Astrocyte of the cerebellum (primary cell): ENCODE measurements around the gene KCND3.
A peak's percentile ranks its signal among the peaks of the same experiment; 100 is the strongest.

ENCODE experiments used
- DNase-seq: peaks from one replicate; pipeline ENCODE4 v3.0.0-alpha.2; 2011; ENCODE audit warnings: low read depth
- H3K4me3 ChIP-seq: 2 replicates; pipeline ENCODE4 v1.5.1; 2011; ENCODE audit warnings: mild to moderate bottlenecking, low read depth, low read length, moderate library complexity
- CTCF ChIP-seq: IDR thresholded peaks from 2 replicates; pipeline ENCODE4 v1.5.1; 2012; ENCODE audit warnings: low read length, low read depth, moderate library complexity, mild to moderate bottlenecking; ENCODE audit errors: missing control alignments
- in situ Hi-C: cut with HindIII; loops from 2 replicates; pipeline ENCODE4 v1.10.0; 2017; ENCODE audit warnings: low sequenced_read_pairs

The KCND3 gene

DNA sequence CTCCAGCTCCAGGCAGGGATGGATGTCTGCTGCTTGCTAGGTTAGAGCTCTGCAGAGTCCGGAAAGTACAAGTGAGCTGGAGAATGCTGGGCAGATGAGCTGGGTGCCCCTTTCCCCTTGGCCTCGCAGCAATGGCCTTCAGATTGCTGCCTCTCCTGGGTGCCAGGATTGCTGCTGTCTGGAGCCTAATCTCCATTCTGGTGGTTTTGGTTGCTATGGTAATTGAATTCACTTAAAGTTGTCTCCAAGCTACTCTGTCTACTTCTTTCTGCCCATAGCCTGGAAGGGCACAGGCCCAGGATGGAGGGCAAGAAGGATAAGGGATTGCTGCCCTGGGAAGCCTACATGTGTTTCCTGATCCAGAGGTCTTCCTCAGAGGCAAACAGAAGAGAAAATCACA is 14.6 kb upstream of the KCND3 start:
- no peak overlapping the region for H3K4me3 ChIP-seq
- in situ Hi-C loops: no loop called here
- TF ChIP-seq CTCF: no peak
- DNase-seq: no peak

DNA sequence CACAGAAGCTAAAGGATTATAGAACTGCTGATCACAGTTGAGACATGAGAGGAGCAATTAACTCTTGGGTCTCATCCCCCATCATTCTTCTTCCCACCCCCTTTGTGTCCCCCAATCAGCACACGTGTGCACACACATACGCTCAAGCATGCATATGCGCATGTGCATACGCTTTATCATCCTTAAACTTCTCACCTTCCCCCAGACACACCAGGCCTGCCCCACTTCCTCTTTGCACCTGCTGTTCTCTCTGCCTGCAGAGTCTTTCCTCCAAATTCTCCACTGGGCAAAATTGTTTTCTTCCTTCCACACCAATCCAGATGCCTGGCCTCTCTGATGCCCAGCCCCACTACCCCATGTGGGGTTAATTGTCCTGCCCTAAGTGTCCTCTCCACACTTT is 13.0 kb upstream of the KCND3 start:
- H3K4me3 ChIP-seq: no peak overlapping the region
- in situ Hi-C loops: no loop called here
- no peak for DNase-seq
- TF ChIP-seq CTCF: no peak

DNA sequence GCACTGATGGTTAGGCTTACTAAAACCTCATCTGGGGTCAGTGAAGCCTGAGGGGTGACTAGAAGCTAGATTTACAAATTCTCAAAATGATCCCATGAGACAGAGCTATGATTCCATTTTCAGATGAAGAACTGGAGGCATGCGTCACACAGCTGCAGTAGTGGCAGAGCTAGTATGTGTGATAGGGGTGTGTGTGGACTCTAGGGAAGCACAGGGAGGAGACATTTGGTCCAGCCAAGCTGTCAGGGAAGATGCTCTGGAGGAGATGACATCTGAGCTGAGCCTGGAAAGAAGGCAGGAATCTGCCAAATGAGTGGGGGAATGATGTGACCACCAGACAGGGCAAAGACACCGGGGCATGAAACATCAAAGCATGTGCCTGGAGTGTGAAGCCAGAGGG is 12.0 kb upstream of the KCND3 start:
- no peak for DNase-seq
- no peak overlapping the region for H3K4me3 ChIP-seq
- no peak for TF ChIP-seq CTCF
- in situ Hi-C loops: no loop called here

DNA sequence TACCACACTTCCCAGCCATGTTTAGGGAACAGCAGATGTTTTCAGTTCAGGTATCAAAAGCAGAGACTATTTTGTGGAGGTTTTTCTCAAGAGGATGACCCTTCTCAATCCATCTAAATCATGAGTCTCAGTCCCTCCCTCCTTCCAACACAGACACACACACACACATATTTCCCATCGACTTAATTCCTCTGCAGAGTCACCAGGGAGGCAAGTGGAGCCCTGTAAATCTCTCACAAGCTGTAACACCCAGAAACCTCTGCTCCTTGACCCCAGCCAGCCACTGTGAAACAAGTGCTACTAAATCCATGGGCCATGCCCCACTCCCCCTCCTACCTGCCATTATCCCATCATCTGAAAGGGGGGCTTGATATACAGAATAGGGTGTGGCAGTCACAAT is 10.6 kb upstream of the KCND3 start:
- TF ChIP-seq CTCF: no peak
- in situ Hi-C loops: no loop called here
- H3K4me3 ChIP-seq: no peak overlapping the region
- no peak for DNase-seq

DNA sequence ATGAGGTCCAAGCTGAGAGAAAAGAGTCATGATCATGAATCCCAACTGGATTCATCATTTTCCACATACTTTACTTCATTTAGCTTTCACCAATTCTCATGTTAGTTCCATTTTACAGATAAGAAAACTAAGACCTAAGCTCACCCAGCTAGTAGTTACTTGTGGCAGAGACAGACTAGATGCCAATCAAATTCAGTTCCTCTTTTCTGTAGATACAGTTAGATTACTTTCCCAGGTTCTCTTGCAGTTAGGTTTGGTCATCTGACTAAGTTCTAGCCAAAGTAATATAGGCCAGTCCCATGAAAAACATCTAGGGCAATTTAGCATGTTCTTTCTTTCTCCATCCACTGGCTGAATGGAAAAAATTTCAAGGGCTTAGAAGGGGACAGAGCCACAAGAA is 8.9 kb upstream of the KCND3 start:
- no peak for DNase-seq
- no peak overlapping the region for H3K4me3 ChIP-seq
- in situ Hi-C loops: no loop called here
- no peak for TF ChIP-seq CTCF

DNA sequence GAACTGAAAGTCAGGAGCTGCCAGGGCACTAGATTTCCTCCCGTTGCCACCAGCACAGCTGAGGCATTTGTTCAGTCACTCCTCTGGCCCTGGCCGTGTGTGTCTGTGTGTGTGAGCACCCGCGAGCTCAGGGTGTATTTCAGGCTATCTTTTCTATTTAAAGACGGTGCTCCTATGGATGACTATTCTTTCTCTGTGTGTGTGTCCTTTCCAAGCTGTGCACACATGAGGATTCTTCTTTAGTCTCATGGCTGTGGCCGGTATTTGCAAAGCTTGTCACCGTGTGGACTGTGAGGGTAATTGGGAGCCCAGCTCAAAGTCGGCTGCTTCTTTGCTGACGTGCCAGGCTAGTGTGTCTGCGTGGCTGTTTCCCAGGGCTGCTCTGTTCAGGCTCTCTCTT is 3.0 kb upstream of the KCND3 start:
- no peak overlapping the region for H3K4me3 ChIP-seq
- TF ChIP-seq CTCF: no peak
- DNase-seq: no peak
- in situ Hi-C loops: no loop called here

- no peak overlapping the region for H3K4me3 ChIP-seq
- in situ Hi-C loops: no loop called here
- DNase-seq: no peak
- peak; percentile 23 for TF ChIP-seq CTCF
Observed at GRCh38 chr1:111990878-111991718, 1.6 kb upstream of the KCND3 start.
